H9 (cell line): ENCODE data around the gene GRAP2. TPM values are rescaled to one million over a fixed set of nuclear protein-coding genes. Genes with fewer than 3 reads are reported as not detected.

ENCODE experiments used
- DNase-seq: peaks from one replicate; pipeline ENCODE4 v3.0.0-alpha.2; 2017
- H2AFZ ChIP-seq: one replicate; pipeline ENCODE4 v1.6.1; 2013; ENCODE audit warnings: mild to moderate bottlenecking, low read length, control low read depth, moderate library complexity
- H2AK5ac ChIP-seq: 2 replicates; pipeline ENCODE4 v1.6.1; 2013; ENCODE audit warnings: low read length, control low read depth, mixed read lengths; ENCODE audit not compliant: insufficient read length
- H2BK120ac ChIP-seq: one replicate; pipeline ENCODE4 v1.6.1; 2013; ENCODE audit warnings: low read depth, mild to moderate bottlenecking, low read length, control low read depth, inconsistent platforms; ENCODE audit not compliant: poor library complexity, severe bottlenecking
- H2BK12ac ChIP-seq: 2 replicates; pipeline ENCODE4 v1.6.1; 2013; ENCODE audit warnings: low read length, control low read depth, mixed read lengths, low read depth; ENCODE audit not compliant: insufficient read length
- H2BK15ac ChIP-seq: 2 replicates; pipeline ENCODE4 v1.6.1; 2013; ENCODE audit warnings: low read depth, low read length, control low read depth
- H2BK20ac ChIP-seq: one replicate; pipeline ENCODE4 v1.6.1; 2013; ENCODE audit warnings: low read depth, mild to moderate bottlenecking, low read length, control low read depth, inconsistent platforms; ENCODE audit not compliant: poor library complexity, severe bottlenecking
- H2BK5ac ChIP-seq: 2 replicates; pipeline ENCODE4 v1.6.1; 2013; ENCODE audit warnings: low read length, control low read depth, mixed read lengths; ENCODE audit not compliant: insufficient read length
- H3K14ac ChIP-seq: 2 replicates; pipeline ENCODE4 v1.6.1; 2013; ENCODE audit warnings: low read length, control low read depth; ENCODE audit not compliant: insufficient read depth
- H3K18ac ChIP-seq: 2 replicates; pipeline ENCODE4 v1.6.1; 2013; ENCODE audit warnings: low read depth, mild to moderate bottlenecking, mixed read lengths, low read length, control low read depth; ENCODE audit not compliant: insufficient read length
- H3K23ac ChIP-seq: 2 replicates; pipeline ENCODE4 v1.6.1; 2013; ENCODE audit warnings: low read length, control low read depth, mixed read lengths, low read depth; ENCODE audit not compliant: insufficient read length
- H3K23me2 ChIP-seq: 2 replicates; pipeline ENCODE4 v1.6.1; 2013; ENCODE audit warnings: low read depth, mild to moderate bottlenecking, mixed read lengths, low read length, control low read depth; ENCODE audit not compliant: insufficient read length, poor library complexity, severe bottlenecking
- H3K27ac ChIP-seq: 2 replicates; pipeline ENCODE4 v1.5.1; 2013; ENCODE audit warnings: low read length, control low read depth, mixed read lengths, low read depth; ENCODE audit not compliant: insufficient read length
- H3K27me3 ChIP-seq: 2 replicates; pipeline ENCODE4 v1.6.1; 2013; ENCODE audit warnings: low read length, control low read depth, inconsistent platforms; ENCODE audit not compliant: insufficient read depth
- H3K4ac ChIP-seq: 2 replicates; pipeline ENCODE4 v1.6.1; 2013; ENCODE audit warnings: low read depth, mild to moderate bottlenecking, control low read depth, inconsistent platforms, low read length, moderate library complexity
- H3K4me1 ChIP-seq: 2 replicates; pipeline ENCODE4 v1.6.1; 2013; ENCODE audit warnings: low read length, control low read depth, inconsistent platforms; ENCODE audit not compliant: insufficient read depth
- H3K4me2 ChIP-seq: 2 replicates; pipeline ENCODE4 v1.6.1; 2013; ENCODE audit warnings: low read length, control low read depth, mixed read lengths; ENCODE audit not compliant: insufficient read length, insufficient read depth
- H3K56ac ChIP-seq: 2 replicates; pipeline ENCODE4 v1.6.1; 2013; ENCODE audit warnings: low read depth, mild to moderate bottlenecking, mixed read lengths, low read length, control low read depth; ENCODE audit not compliant: insufficient read length
- H3K79me1 ChIP-seq: 2 replicates; pipeline ENCODE4 v1.6.1; 2013; ENCODE audit warnings: low read depth, mild to moderate bottlenecking, moderate library complexity, low read length, control low read depth, inconsistent platforms; ENCODE audit not compliant: insufficient read depth, poor library complexity, severe bottlenecking
- H3K79me2 ChIP-seq: 2 replicates; pipeline ENCODE4 v1.6.1; 2013; ENCODE audit warnings: low read length, control low read depth, inconsistent platforms; ENCODE audit not compliant: insufficient read depth
- H3K9ac ChIP-seq: 2 replicates; pipeline ENCODE4 v1.6.1; 2013; ENCODE audit warnings: low read length, control low read depth, mixed read lengths; ENCODE audit not compliant: insufficient read length; ENCODE audit errors: extremely low read depth
- H3K9me3 ChIP-seq: one replicate; pipeline ENCODE4 v1.6.1; 2013; ENCODE audit warnings: low read depth, low read length, inconsistent platforms; ENCODE audit not compliant: control insufficient read depth
- H3T11ph ChIP-seq: one replicate; pipeline ENCODE4 v1.6.1; 2013; ENCODE audit warnings: mild to moderate bottlenecking, low read length, control low read depth, inconsistent platforms
- H4K20me1 ChIP-seq: one replicate; pipeline ENCODE4 v1.6.1; 2013; ENCODE audit not compliant: control insufficient read depth, insufficient read length, insufficient read depth
- H4K5ac ChIP-seq: 2 replicates; pipeline ENCODE4 v1.6.1; 2013; ENCODE audit warnings: low read depth, mild to moderate bottlenecking, mixed read lengths, low read length, control low read depth; ENCODE audit not compliant: insufficient read length
- H4K8ac ChIP-seq: replicated peaks from 2 replicates; pipeline ENCODE4 v1.6.1; 2013; ENCODE audit warnings: low read length, control low read depth, mixed read lengths, low read depth; ENCODE audit not compliant: insufficient read length
- H4K91ac ChIP-seq: 2 replicates; pipeline ENCODE4 v1.6.1; 2013; ENCODE audit warnings: low read depth, mild to moderate bottlenecking, moderate library complexity, mixed read lengths, low read length, control low read depth; ENCODE audit not compliant: insufficient read length
- H3K27ac Mint-ChIP-seq, 3 experiments: 2 replicates in 2 of 3; 3 replicates in 1 of 3; pipeline ENCODE4 v1.8.0; 2020 to 2021; ENCODE audit warnings: mixed read lengths in 3 of 3, mild to moderate bottlenecking in 1 of 3, moderate library complexity in 1 of 3
- H3K27me3 Mint-ChIP-seq: 2 replicates; pipeline ENCODE4 v1.8.0; 2021; ENCODE audit warnings: low read depth, mild to moderate bottlenecking, moderate library complexity, mixed read lengths
- H3K36me3 Mint-ChIP-seq, 3 experiments: 2 replicates in 2 of 3; 3 replicates in 1 of 3; pipeline ENCODE4 v1.8.0; 2020 to 2021; ENCODE audit warnings: low read depth in 3 of 3, mixed read lengths in 3 of 3; ENCODE audit not compliant: insufficient read depth in 1 of 3
- H3K4me1 Mint-ChIP-seq, 2 experiments: 2 replicates each; pipeline ENCODE4 v1.8.0; 2020; ENCODE audit warnings: mixed read lengths in 2 of 2
- H3K4me3 Mint-ChIP-seq, 2 experiments: 2 replicates in 1 of 2; 3 replicates in 1 of 2; pipeline ENCODE4 v1.8.0; 2020 to 2021; ENCODE audit warnings: mild to moderate bottlenecking in 2 of 2, mixed read lengths in 2 of 2, moderate library complexity in 1 of 2
- H3K9me3 Mint-ChIP-seq, 2 experiments: 2 replicates in 1 of 2; 3 replicates in 1 of 2; pipeline ENCODE4 v1.8.0; 2020; ENCODE audit warnings: mild to moderate bottlenecking in 2 of 2, mixed read lengths in 2 of 2, moderate library complexity in 1 of 2
- WGBS: extraction: QIAGEN DNeasy Blood & Tissue Kit; methylation state at CpG from one replicate; pipeline ENCODE4 v1.1.7; 2013; ENCODE audit warnings: missing lambda C conversion rate, low lambda C conversion rate, mixed read lengths; ENCODE audit not compliant: insufficient read length; ENCODE audit errors: extremely low coverage; 5-methylcytosine and 5-hydroxymethylcytosine counted together
- total RNA-seq: library from RNA; stranded (reverse); gene quantifications from 2 replicates; pipeline ENCODE4 v1.2.1, GENCODE V29; 2021
- TF ChIP-seq, protein P1 (sequence below): fragments of 200-600 bp; sonication (generic); conservative IDR thresholded peaks from 3 replicates; pipeline ENCODE4 v1.8.0; 2021; ENCODE audit warnings: antibody characterized with exemption, mild to moderate bottlenecking

Gene GRAP2
- total RNA-seq, 1 experiment from 2014 or later: not detected

- no peak overlapping the region for H2AFZ ChIP-seq
- no peaks in the 10 kb centered on the region for H4K20me1 ChIP-seq
- H3K9ac ChIP-seq: no peak overlapping the region
- H2BK15ac ChIP-seq: no peak overlapping the region
- H3K18ac ChIP-seq: no peak overlapping the region
- no peak overlapping the region for H3K56ac ChIP-seq
- H3K27me3 ChIP-seq: no peaks in the 10 kb centered on the region
- no peaks in the 10 kb centered on the region for H3K9me3 Mint-ChIP-seq
- H3K27ac ChIP-seq: no peak overlapping the region
- H3K23me2 ChIP-seq: no peaks in the 10 kb centered on the region
- no peak overlapping the region for H3K4ac ChIP-seq
- WGBS: no CpG with 5 or more reads among the region's 6 CpGs
- no peak overlapping the region for H3K27ac Mint-ChIP-seq
- no peak overlapping the region for H3K4me2 ChIP-seq
- no peak overlapping the region for H4K91ac ChIP-seq
- H3K14ac ChIP-seq: no peak overlapping the region; the same call in 1 of the 2 replicates
- no peak overlapping the region for H3K23ac ChIP-seq
- H3K27me3 Mint-ChIP-seq: peaks cover 2% of the 10 kb centered on the region
- H4K8ac ChIP-seq: no peak overlapping the region
- no peak overlapping the region for H4K5ac ChIP-seq
- no peak overlapping the region for H2BK12ac ChIP-seq
- TF ChIP-seq, protein P1, sequence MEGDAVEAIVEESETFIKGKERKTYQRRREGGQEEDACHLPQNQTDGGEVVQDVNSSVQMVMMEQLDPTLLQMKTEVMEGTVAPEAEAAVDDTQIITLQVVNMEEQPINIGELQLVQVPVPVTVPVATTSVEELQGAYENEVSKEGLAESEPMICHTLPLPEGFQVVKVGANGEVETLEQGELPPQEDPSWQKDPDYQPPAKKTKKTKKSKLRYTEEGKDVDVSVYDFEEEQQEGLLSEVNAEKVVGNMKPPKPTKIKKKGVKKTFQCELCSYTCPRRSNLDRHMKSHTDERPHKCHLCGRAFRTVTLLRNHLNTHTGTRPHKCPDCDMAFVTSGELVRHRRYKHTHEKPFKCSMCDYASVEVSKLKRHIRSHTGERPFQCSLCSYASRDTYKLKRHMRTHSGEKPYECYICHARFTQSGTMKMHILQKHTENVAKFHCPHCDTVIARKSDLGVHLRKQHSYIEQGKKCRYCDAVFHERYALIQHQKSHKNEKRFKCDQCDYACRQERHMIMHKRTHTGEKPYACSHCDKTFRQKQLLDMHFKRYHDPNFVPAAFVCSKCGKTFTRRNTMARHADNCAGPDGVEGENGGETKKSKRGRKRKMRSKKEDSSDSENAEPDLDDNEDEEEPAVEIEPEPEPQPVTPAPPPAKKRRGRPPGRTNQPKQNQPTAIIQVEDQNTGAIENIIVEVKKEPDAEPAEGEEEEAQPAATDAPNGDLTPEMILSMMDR: no peak
- H2AK5ac ChIP-seq: no peak overlapping the region
- H3K4me1 Mint-ChIP-seq: peaks cover 24% of the 10 kb centered on the region in 2 experiments
- no peak overlapping the region for H2BK20ac ChIP-seq
- 0 out of 2 replicates have a peak, but pooled peaks cover 3% of the 10 kb centered on the region for H3K4me1 ChIP-seq
- H3K4me3 Mint-ChIP-seq: no peak overlapping the region
- DNase-seq: no peak
- no peak overlapping the region for H3T11ph ChIP-seq
- H3K79me1 ChIP-seq: no peaks in the 10 kb centered on the region
- no peak overlapping the region for H2BK5ac ChIP-seq
- no peaks in the 10 kb centered on the region for H3K9me3 ChIP-seq
- no peaks in the 10 kb centered on the region for H3K36me3 Mint-ChIP-seq
- H2BK120ac ChIP-seq: no peak overlapping the region
- H3K79me2 ChIP-seq: no peaks in the 10 kb centered on the region
These were observed 51.5 kb downstream of the GRAP2 start for GRCh38 chr22:39952347-39952746.
